A549 (cell line): ENCODE results near the gene SCN5A. TPM values are rescaled to one million over a fixed set of nuclear protein-coding genes. Genes with fewer than 3 reads are reported as not detected.

Experiments
- ATAC-seq, 2 experiments: fragments of 200-7000 bp in 1 of 2; fragments of >200 bp in 1 of 2; cut with Nextera tagmentation in 1 of 2; cut with Tn5 transposase in 1 of 2; 3 replicates each; pipeline versions ENCODE4 v1.8.0 to v1.9.1; 2018 to 2020; ENCODE audit warnings: mild to moderate bottlenecking in 1 of 2, moderate library complexity in 1 of 2
- CTCF ChIA-PET: fragments of 300-600 bp; sonication (Branson Sonifier 250); formaldehyde crosslinking; extraction: SDS; loops from one replicate; lab custom pipeline; 2021; ENCODE audit warnings: antibody characterized with exemption, inconsistent platforms; lab: Yijun Ruan, JAX
- POLR2A ChIA-PET: fragments of 350-600 bp; formaldehyde crosslinking; extraction: SDS; loops from one replicate; lab custom pipeline; 2021; ENCODE audit warnings: antibody characterized with exemption, inconsistent platforms; lab: Yijun Ruan, JAX
- DNase-seq, 2 experiments: peaks; one replicate each; pipeline versions ENCODE4 v3.0.0 to v3.0.0-alpha.2; 2011 to 2016; ENCODE audit warnings: low read depth in 1 of 2, low spot score in 1 of 2
- FAIRE-seq: peaks from 2 replicates; lab custom pipeline; 2011; peaks lifted over from hg19 to GRCh38; lab: Jason Lieb, UNC
- H3K27ac ChIP-seq, 2 experiments: fragments of >200 bp; sonication (Bioruptor Twin); formaldehyde crosslinking; 3 replicates each; pipeline ENCODE4 v1.5.1; 2016 to 2017
- H3K4me1 ChIP-seq: fragments of >200 bp; sonication (Bioruptor Twin); formaldehyde crosslinking; 3 replicates; pipeline ENCODE4 v1.6.1; 2016
- H3K4me2 ChIP-seq: fragments of >200 bp; sonication (Bioruptor Twin); formaldehyde crosslinking; 3 replicates; pipeline ENCODE4 v1.6.1; 2016
- H3K4me3 ChIP-seq: fragments of >200 bp; sonication (Bioruptor Twin); formaldehyde crosslinking; 3 replicates; pipeline ENCODE4 v1.5.1; 2016
- H3K9me3 ChIP-seq: fragments of >200 bp; sonication (Bioruptor Twin); formaldehyde crosslinking; 3 replicates; pipeline ENCODE4 v1.6.1; 2016
- CEBPB ChIP-seq, 2 experiments: fragments of >200 bp in 1 of 2; sonication (Bioruptor Twin) in 1 of 2; formaldehyde crosslinking in 1 of 2; IDR thresholded peaks; 2 replicates each; pipeline ENCODE4 v1.6.1; 2012 to 2016
- E2F6 ChIP-seq: IDR thresholded peaks from 2 replicates; pipeline ENCODE4 v1.6.1; 2012; ENCODE audit warnings: low read depth, borderline replicate concordance
- FOXS1 ChIP-seq: fragments of 250-450 bp; sonication (Bioruptor Pico); IDR thresholded peaks from 2 replicates; pipeline ENCODE4 v1.5.0; 2020; ENCODE audit warnings: mild to moderate bottlenecking, moderate library complexity
- HEYL ChIP-seq: fragments of 250-450 bp; sonication (Bioruptor Pico); IDR thresholded peaks from 2 replicates; pipeline ENCODE4 v1.8.0; 2021; ENCODE audit warnings: mild to moderate bottlenecking, moderate library complexity
- JUN ChIP-seq, 2 experiments: fragments of >200 bp; sonication (Bioruptor Twin); formaldehyde crosslinking; IDR thresholded peaks; 2 replicates in 1 of 2; 3 replicates in 1 of 2; pipeline ENCODE4 v1.6.1; 2016 to 2017
- KDM1A ChIP-seq: fragments of 200-600 bp; sonication (generic); IDR thresholded peaks from 2 replicates; pipeline ENCODE4 v1.6.1; 2016; ENCODE audit warnings: low read depth, mild to moderate bottlenecking
- KDM5A ChIP-seq: fragments of 200-600 bp; sonication (generic); IDR thresholded peaks from 2 replicates; pipeline ENCODE4 v1.6.1; 2016; ENCODE audit warnings: antibody characterized with exemption, mild to moderate bottlenecking
- MAFK ChIP-seq: fragments of 450-650 bp; IDR thresholded peaks from 2 replicates; pipeline ENCODE4 v1.6.1; 2014; ENCODE audit not compliant: partially characterized antibody
- MAZ ChIP-seq: fragments of 150-350 bp; IDR thresholded peaks from 2 replicates; pipeline ENCODE4 v1.6.1; 2014; ENCODE audit warnings: antibody characterized with exemption, low read depth, low read length, borderline replicate concordance
- NPAS2 ChIP-seq: fragments of 250-450 bp; sonication (Bioruptor Pico); IDR thresholded peaks from 2 replicates; pipeline ENCODE4 v1.8.0; 2022; ENCODE audit warnings: mild to moderate bottlenecking, moderate library complexity, borderline replicate concordance
- NR3C1 ChIP-seq: fragments of >200 bp; sonication (Bioruptor Twin); formaldehyde crosslinking; IDR thresholded peaks from 3 replicates; pipeline ENCODE4 v1.6.1; 2017
- PHF8 ChIP-seq: fragments of 200-600 bp; sonication (generic); IDR thresholded peaks from 2 replicates; pipeline ENCODE4 v1.6.1; 2016; ENCODE audit warnings: low read depth, mild to moderate bottlenecking, antibody characterized with exemption, moderate library complexity, borderline replicate concordance
- POLR2AphosphoS2 ChIP-seq: conservative IDR thresholded peaks from 2 replicates; pipeline ENCODE4 v1.6.1; 2012; ENCODE audit warnings: low read length, improper control_type of control experiment, inconsistent platforms
- RAD21 ChIP-seq, 2 experiments: fragments of >200 bp in 1 of 2; sonication (Bioruptor Twin) in 1 of 2; formaldehyde crosslinking in 1 of 2; IDR thresholded peaks in 1 of 2; conservative IDR thresholded peaks in 1 of 2; 2 replicates in 1 of 2; 3 replicates in 1 of 2; pipeline ENCODE4 v1.6.1; 2012 to 2018; ENCODE audit warnings: inconsistent platforms in 1 of 2
- RARB ChIP-seq: fragments of 250-450 bp; sonication (Bioruptor Pico); IDR thresholded peaks from 2 replicates; pipeline ENCODE4 v1.8.0; 2021; ENCODE audit warnings: mild to moderate bottlenecking, moderate library complexity
- SMC3 ChIP-seq: fragments of >200 bp; sonication (Bioruptor Twin); formaldehyde crosslinking; IDR thresholded peaks from 3 replicates; pipeline ENCODE4 v1.6.1; 2018; ENCODE audit warnings: inconsistent platforms
- ZC3H11A ChIP-seq: fragments of 450-650 bp; IDR thresholded peaks from 2 replicates; pipeline ENCODE4 v1.6.1; 2014; ENCODE audit warnings: antibody characterized with exemption, mild to moderate bottlenecking
- ZNF302 ChIP-seq: fragments of 250-450 bp; sonication (Bioruptor Pico); IDR thresholded peaks from 2 replicates; pipeline ENCODE4 v1.9.0; 2021; ENCODE audit warnings: inconsistent platforms, mild to moderate bottlenecking, moderate library complexity
- WGBS: methylation state at CpG from one replicate; pipeline ENCODE4 v1.1.6; 2017; ENCODE audit errors: missing lambda C conversion rate; 5-methylcytosine and 5-hydroxymethylcytosine counted together
- polyA plus RNA-seq, 4 experiments: library from polyadenylated mRNA; depleted of rRNA in 3 of 4; stranded (reverse); fragments of >200 nt; fragmentation: RNase III in 1 of 4; extraction: RNeasy Plus Mini Kit Qiagen cat#74134 plus additional on column Dnase treatment in 1 of 4; gene quantifications; 2 replicates in 3 of 4; 3 replicates in 1 of 4; pipeline ENCODE4 v1.2.3, GENCODE V29; 2011 to 2017
- TF ChIP-seq, protein P1 (sequence below): fragments of >200 bp; sonication (Bioruptor Twin); formaldehyde crosslinking; IDR thresholded peaks from 3 replicates; pipeline ENCODE4 v1.5.1; 2016
- TF ChIP-seq, protein P2 (sequence below): fragments of 250-450 bp; sonication (Bioruptor Pico); IDR thresholded peaks from 2 replicates; pipeline ENCODE4 v1.5.0; 2020; ENCODE audit warnings: low read depth, mild to moderate bottlenecking, moderate library complexity

The SCN5A gene
- polyA plus RNA-seq, 2 of the 4 experiments (the other 2 are of a cell fraction), result 0.09 to 0.19 TPM

DNA sequence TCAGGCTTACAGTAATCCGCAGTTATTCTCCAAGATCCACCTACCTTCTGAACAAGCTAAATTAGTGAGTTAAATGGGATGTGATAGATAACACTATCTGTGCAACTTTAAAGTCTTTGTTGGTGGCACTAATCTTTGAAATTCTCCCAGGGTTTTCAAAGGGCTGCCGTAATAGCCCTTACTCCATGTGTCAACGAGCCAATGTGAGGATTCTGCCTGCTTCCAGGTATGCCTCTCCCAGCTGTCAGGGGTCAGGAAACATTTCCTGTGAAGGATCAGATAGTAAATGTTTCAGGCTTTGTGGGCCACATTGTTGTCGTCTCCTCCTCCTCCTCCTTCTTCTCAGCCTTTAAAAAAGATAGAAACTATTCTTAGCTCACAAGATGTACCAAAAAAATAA is 20.2 kb upstream of the SCN5A start:
- DNase-seq (no peak), FAIRE-seq (no peak), ATAC-seq (no peak)
- no peaks in the 10 kb centered on the region for H3K4me1 ChIP-seq
- ChIA-PET CTCF (interaction anchor here (0.7 to 1.4 kb wide), 3 partner anchors 11 to 330 kb away, joined by 4 to 7 read pairs (median 4); no protein-coding TSS in a partner anchor), POLR2A (no interaction called here)
- H3K9me3 ChIP-seq, result no peaks in the 10 kb centered on the region
- no peak overlapping the region for H3K4me2 ChIP-seq
- 1% methylated on average over 4 of the region's 4 CpGs for WGBS
- no peak overlapping the region for H3K27ac ChIP-seq
- no peak overlapping the region for H3K4me3 ChIP-seq
- TF ChIP-seq POLR2AphosphoS2, result no peak
- TF ChIP-seq, protein P1, sequence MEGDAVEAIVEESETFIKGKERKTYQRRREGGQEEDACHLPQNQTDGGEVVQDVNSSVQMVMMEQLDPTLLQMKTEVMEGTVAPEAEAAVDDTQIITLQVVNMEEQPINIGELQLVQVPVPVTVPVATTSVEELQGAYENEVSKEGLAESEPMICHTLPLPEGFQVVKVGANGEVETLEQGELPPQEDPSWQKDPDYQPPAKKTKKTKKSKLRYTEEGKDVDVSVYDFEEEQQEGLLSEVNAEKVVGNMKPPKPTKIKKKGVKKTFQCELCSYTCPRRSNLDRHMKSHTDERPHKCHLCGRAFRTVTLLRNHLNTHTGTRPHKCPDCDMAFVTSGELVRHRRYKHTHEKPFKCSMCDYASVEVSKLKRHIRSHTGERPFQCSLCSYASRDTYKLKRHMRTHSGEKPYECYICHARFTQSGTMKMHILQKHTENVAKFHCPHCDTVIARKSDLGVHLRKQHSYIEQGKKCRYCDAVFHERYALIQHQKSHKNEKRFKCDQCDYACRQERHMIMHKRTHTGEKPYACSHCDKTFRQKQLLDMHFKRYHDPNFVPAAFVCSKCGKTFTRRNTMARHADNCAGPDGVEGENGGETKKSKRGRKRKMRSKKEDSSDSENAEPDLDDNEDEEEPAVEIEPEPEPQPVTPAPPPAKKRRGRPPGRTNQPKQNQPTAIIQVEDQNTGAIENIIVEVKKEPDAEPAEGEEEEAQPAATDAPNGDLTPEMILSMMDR, result no peak

GRCh38 chr3:38662544-38662943 is 13.1 kb upstream of the SCN5A start:
- POLR2A ChIA-PET, result no interaction called here
- no peak overlapping the region for H3K27ac ChIP-seq
- peaks cover 10% of the 10 kb centered on the region; the same call in 2 of the 3 replicates for H3K9me3 ChIP-seq
- TF ChIP-seq RAD21 (conservative IDR thresholded peaks at IDR 0.05 in 1 of 2, IDR thresholded peaks at IDR 0.05 in 1 of 2) (peak; percentile 41 to 71; a peak in 4 of 5 replicates), RARB (CRISPR knock-in tag) (no peak)
- TF ChIP-seq, protein P1, result peak; percentile 16; the same call in 1 of the 3 replicates
- TF ChIP-seq, all 56 proteins: peak for 2
- FAIRE-seq, result no peak
- Histone ChIP-seq H3K4me1 (no peaks in the 10 kb centered on the region), H3K4me2 (no peak overlapping the region), H3K4me3 (no peak overlapping the region)
- ATAC-seq, result peak in 1 of 2 experiments; percentile 72; a peak in 3 of 6 replicates
- DNase-seq, result peak in 1 of 2 experiments; percentile 64
- CTCF ChIA-PET, result interaction anchor here (0.7 to 4.4 kb wide), 5 partner anchors 11 to 807 kb away, joined by 3 to 31 read pairs (median 4); no protein-coding TSS in a partner anchor
- 4% methylated on average over 4 of the region's 4 CpGs for whole genome bisulfite sequencing

- ATAC-seq, result peak in 1 of 2 experiments; percentile 20; a peak in 1 of 6 replicates
- TF ChIP-seq RAD21 (conservative IDR thresholded peaks at IDR 0.05 in 1 of 2, IDR thresholded peaks at IDR 0.05 in 1 of 2) (no peak), MAFK (no peak), SMC3 (no peak), ZC3H11A (no peak), FOXS1 (no peak), PHF8 (no peak), KDM5A (no peak)
- TF ChIP-seq, all 56 proteins: peak for 0
- ChIA-PET POLR2A (no interaction called here), CTCF (interaction anchor here (0.6 to 5.7 kb wide), 9 partner anchors 11 to 1899 kb away, joined by 3 to 34 read pairs (median 5); no protein-coding TSS in a partner anchor)
- Histone ChIP-seq H3K4me2 (no peak overlapping the region), H3K9me3 (peaks cover 10% of the 10 kb centered on the region; the same call in 2 of the 3 replicates), H3K4me3 (no peak overlapping the region), H3K27ac (no peak overlapping the region), H3K4me1 (no peaks in the 10 kb centered on the region)
- no peak for DNase-seq
- WGBS, result 5% methylated on average over 9 of the region's 9 CpGs
- FAIRE-seq, result no peak
Observed at GRCh38 chr3:38658841-38659240, 9.4 kb upstream of the SCN5A start.

GRCh38 chr3:38657369-38657768 is 7.9 kb upstream of the SCN5A start:
- POLR2A ChIA-PET, result no interaction called here

More at GRCh38 chr3:38657369-38657768, 7.9 kb upstream of the SCN5A start:
- Histone ChIP-seq H3K4me2 (no peak overlapping the region), H3K9me3 (peaks cover 3% of the 10 kb centered on the region; the same call in 2 of the 3 replicates), H3K27ac (no peak overlapping the region), H3K4me1 (no peaks in the 10 kb centered on the region)
- ATAC-seq (no peak), FAIRE-seq (no peak), DNase-seq (no peak)
- CTCF ChIA-PET, result interaction anchor here (0.5 to 5.7 kb wide), 8 partner anchors 10 to 376 kb away, joined by 3 to 47 read pairs (median 4); no protein-coding TSS in a partner anchor
- TF ChIP-seq JUN (IDR thresholded peaks at IDR 0.05) (no peak), ZNF302 (CRISPR knock-in tag) (no peak), E2F6 (no peak), KDM1A (no peak), CEBPB (IDR thresholded peaks at IDR 0.05) (no peak), HEYL (CRISPR knock-in tag) (no peak), PHF8 (no peak), MAZ (no peak), NPAS2 (CRISPR knock-in tag) (no peak), KDM5A (no peak), FOXS1 (no peak), NR3C1 (no peak)
- TF ChIP-seq, protein P2, sequence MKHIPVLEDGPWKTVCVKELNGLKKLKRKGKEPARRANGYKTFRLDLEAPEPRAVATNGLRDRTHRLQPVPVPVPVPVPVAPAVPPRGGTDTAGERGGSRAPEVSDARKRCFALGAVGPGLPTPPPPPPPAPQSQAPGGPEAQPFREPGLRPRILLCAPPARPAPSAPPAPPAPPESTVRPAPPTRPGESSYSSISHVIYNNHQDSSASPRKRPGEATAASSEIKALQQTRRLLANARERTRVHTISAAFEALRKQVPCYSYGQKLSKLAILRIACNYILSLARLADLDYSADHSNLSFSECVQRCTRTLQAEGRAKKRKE (CRISPR knock-in tag), result no peak
- TF ChIP-seq, all 56 proteins: peak for 0
- WGBS, result 19% methylated on average over 5 of the region's 5 CpGs
- no peak overlapping the region for H3K4me3 ChIP-seq
